HG03175 (cell line): ENCODE data around the gene SEPTIN8.
A peak's percentile ranks its signal among the peaks of the same experiment; 100 is the strongest.

Experiments
- ATAC-seq: cut with Tn5 transposase; IDR thresholded peaks from one replicate; pipeline ENCODE4 v1.9.1; 2021; ENCODE audit warnings: mild to moderate bottlenecking, moderate library complexity; ENCODE audit not compliant: unreplicated experiment

Gene SEPTIN8

DNA sequence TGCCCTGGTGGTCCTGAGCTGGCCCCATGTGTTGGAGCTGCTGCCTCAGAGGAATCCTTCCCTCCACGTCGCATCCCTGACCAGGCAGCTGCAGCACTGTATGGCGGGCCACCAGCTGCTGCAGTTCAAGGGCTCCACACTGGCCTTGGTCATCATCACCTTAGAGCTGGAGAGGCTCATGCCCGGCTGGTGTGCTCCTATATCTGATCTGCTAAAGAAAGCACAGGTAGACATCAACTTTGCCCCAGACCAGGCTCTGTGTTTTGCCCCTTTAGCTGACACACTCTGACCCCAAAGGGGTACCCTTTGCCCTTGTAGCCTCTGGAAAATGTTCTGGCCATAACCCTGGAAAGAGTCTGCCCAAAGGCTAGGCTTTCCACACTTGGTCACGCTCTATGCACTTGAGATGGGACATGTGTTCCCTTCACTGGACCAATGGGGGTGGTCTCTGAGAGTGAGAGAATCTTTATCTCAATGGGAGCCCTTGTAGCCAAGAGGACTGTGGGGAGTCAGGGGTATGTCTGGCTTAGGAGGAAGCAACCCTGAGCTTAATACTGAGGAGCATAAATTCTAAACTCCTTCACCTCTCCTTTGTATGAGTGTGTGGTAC is 25.0 kb downstream of the SEPTIN8 start:
- no peak for ATAC-seq

DNA sequence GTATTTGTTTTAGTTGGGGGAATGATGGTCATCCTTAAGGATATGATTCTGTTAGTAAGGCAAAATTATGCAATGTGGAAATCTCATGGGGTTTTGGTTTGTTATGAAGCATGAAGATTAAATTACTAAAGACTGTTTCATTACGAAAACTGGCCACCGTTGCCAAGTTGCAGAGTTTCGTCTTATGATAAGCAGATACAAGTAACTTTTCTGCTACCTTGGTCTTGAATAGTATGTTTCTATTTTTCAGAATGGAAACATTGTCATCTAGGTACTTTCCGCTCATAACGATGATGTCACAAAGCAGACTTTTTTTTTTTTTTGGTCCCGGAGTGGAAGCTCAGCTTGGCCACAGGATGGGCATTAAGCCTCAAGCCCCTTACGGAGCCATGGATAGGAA is 25.6 kb downstream of the SEPTIN8 start:
- ATAC-seq: peak; percentile 55

DNA sequence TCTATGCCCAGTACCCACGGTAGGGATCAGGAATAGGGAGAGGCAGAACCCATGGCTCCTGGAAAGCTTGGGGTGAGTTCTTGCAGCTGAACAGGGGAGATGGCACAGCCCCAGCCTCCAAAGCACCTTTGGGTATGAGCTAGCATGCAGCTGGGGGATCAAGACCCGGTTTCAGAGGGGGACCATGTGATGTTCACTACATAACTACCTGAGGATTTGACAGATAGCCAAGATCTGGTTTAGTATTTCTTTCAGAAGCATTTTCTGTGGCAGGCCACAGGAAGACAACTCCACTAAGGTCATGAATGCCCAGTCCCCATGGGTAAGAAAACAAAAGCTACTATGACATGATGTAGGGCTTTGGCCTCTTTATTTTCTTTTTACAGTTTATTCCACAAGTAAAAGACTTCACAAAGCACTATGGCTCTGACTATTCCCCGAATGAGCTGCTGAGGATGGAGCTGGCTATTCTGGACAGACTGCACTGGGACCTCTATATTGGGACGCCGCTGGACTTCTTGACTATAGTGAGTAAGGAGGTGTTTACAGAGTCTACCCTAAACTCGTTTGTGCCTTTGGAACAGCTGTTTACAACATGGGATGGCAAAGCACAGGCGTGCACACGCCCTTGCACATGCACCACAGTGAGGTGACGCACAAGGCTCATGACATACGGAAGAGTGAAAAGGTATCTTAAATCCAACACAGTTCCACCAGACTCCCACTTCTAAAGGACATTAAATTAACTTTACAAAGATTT is 26.4 kb downstream of the SEPTIN8 start:
- peak; percentile 43 for ATAC-seq

DNA sequence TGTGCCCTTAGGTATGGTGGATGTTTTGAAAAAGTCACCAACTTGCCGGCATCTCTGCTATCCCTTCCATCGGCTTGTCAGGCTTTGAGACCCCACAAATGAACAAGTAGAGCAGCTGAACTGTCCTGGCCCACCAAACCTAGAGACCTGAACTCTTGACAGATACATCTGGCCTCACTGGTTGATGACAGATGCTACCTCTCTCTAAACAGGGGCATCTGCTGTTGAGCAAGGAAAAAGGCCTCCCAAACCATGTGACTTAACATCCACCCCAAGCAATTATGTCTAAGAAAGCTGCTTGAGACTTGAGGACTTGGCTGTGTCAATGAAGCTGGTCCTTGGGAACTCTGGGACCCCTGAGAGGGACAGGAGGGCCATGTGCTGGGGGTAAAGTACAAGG is 27.5 kb downstream of the SEPTIN8 start:
- no peak for ATAC-seq

GRCh38 chr5:132748522-132749000 is 28.5 kb downstream of the SEPTIN8 start:
- no peak for ATAC-seq

DNA sequence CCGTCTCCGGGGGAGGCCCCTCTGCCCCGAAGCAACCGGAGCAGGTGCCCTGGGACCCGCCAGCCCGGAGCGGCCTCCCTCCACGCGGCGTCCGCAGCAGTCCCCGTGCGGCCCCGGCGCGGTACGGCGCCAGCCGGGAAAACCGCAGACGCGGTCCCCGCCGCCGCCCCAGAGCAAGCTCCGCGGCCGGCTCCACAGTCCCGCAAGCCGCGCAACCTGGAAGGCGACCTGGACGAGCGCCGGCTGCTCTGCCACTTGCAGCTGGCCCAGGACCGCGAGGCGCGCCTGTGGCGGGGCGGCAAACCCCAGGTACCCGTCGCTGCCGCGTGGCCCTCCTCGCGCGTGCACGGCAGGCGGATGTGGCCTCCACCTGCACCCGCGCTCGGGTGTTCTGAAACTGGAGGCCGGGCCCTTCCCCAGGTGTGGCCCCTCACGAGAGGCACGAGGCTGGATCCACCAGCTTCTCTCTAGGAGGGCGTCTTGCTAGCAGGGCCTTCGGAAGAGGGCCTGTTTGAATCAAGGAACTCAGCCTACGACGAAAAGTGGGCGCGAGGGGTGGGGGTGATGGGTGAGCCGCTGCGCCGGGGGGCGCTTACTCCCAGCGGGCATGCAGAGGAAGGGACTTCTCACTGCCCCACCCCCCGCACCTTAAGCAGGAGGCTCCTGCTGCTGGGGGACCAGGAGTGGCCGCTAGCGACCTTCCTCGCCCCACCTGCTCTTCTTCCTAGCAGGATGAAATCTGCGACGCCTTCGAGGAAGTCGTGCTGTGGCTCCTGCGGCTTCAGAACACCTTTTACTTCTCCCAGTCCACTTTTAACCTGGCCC is 29.2 kb downstream of the SEPTIN8 start:
- ATAC-seq: peak; percentile 8

- peak; percentile 28 for ATAC-seq
These were observed 30.0 kb downstream of the SEPTIN8 start, which contains the start of gene CCNI2 for GRCh38 chr5:132746954-132747615. CCNI2 (plus strand) TSS chr5:132747426; CDS start chr5:132747496, 70 bp downstream.

DNA sequence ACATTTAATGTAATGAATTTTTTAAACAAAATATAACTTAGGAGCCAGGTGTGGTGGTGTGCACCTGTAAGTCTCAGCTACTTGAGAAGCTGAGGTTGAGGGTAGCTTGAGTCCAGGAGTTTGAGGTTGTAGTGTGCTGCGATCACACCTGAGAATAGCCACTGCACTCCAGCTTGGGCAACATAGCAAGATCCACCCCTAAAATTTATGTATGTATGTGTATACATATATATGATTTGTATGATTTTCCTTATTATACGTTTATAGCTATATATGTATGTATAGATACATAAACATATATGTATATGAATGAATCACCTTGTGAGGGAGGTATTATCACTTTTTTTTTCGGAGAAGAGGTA is 30.5 kb downstream of the SEPTIN8 start:
- no peak for ATAC-seq

- no peak for ATAC-seq
These were observed 32.4 kb downstream of the SEPTIN8 start for GRCh38 chr5:132744659-132745058.

- ATAC-seq: no peak
These were observed 34.4 kb downstream of the SEPTIN8 start for GRCh38 chr5:132742626-132743025.

DNA sequence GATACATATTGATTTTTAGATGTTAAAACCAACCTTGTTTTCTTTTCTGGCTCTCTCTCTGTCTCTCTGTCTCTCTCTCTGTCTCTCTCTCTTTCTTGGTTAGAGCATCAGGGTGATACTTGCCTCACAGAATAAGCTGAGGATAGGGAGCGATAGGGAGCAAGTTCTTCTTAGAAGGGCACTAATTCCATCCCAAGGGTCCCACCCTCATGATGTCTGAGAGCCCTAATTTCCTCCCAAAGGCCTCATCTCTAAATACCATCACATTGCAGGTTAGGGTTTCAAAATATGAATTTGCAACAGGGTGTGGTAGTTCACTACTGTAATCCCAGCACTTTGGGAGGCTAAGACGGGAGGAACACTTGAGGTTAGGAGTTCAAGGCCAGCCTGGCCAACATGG is 34.9 kb downstream of the SEPTIN8 start:
- no peak for ATAC-seq

DNA sequence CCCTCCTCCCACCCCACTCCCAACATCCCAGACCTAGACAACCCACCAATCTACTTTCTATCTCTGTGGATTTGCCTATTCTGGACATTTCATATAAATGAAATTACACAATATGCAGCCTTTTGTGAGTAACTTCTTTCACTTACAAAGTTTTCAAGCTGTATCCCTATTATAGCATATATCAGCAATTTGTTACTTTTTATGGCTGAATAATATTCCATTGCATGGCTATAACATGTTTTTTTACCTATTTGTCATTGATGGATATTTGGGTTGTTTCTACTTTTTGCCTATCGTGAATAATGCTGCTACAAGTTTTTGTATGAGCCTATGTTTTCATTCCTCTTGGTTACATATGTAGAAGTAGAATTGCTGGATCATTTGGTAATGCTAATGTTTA is 37.8 kb downstream of the SEPTIN8 start:
- ATAC-seq: no peak

DNA sequence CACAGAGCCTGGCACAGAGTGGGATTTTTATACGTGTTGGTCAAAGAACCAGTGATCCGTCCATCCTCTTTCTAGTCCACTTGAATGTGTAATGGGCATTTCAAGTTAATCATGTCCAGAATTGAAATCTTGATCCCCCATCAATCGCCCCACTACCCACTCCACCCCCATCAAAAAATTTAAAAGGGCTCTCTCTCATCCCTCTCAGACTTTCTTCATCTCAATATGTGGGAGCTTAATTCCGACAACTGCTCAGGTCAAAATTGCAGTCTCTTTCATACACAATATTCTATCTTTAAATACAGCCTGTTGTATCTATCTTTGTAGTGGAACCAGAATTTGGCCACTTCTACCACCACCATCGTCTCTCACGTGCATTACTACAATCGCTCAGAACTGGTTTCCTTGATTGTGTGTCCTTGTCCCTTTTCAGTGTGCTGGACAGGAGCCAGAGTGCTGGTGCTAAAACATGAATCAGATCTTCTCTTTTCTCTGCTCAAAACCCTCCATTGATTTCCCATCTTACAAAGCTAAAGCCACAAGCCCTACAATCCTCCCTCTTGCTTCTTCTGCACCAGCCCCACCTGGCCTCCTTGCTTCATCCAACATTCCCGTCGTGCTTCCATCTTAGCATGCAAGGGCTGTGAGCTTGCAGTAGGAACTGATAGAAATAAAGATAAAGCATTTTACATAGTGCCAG is 38.9 kb downstream of the SEPTIN8 start:
- ATAC-seq: no peak

- ATAC-seq: peak; percentile 92
These were observed 39.9 kb downstream of the SEPTIN8 start, which contains the start of gene KIF3A for GRCh38 chr5:132736853-132737833. KIF3A (minus strand) TSS chr5:132737546; CDS start chr5:132737419, 127 bp downstream.

- no peak for ATAC-seq
These were observed 42.4 kb downstream of the SEPTIN8 start for GRCh38 chr5:132734687-132735086.

GRCh38 chr5:132733499-132734148 is 43.4 kb downstream of the SEPTIN8 start:
- no peak for ATAC-seq

DNA sequence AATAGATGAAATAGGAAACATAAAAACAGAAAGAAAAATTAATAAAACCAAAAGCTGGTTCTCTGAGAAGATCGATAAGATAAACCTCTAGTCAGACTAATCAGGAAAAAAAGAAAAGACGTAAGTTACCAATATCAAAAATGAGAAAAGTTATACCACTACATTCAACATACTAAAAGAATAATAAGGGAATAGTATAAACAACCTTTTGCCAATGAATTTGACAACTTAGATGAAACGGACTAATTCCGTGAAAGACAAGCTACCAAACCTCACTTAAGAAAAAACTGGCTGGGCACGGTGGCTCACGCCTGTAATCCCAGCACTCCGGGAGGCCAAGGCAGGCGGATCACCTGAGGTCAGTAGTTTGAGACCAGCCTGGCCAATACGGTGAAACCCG is 47.1 kb downstream of the SEPTIN8 start:
- ATAC-seq: no peak

DNA sequence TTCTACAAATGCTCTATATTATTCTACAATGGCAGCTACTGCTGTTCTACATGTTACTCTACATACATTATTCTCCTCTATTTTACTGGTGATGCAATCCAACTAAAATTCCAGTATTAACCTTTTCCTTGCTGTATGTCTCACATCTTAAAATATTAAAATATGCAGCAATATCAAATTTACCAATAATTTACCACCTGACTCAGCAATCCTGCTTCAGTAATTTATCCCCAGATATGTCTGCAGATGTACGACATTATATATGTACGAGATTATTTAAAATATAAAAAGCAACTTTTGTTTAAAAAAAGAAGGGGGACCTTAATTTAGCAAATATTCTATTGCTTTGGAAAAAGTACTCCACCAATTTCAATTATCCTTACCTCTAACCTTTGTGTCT is 51.3 kb downstream of the SEPTIN8 start:
- ATAC-seq: no peak
